ENCODE results near the gene ALDH9A1.
A peak's percentile ranks its signal among the peaks of the same experiment; 100 is the strongest.
"Not testable (repeated sequence)": the region's sequence is repeated elsewhere in the genome, so short reads cannot be mapped to it uniquely, and the experiment has no call there.

The ALDH9A1 gene

DNA sequence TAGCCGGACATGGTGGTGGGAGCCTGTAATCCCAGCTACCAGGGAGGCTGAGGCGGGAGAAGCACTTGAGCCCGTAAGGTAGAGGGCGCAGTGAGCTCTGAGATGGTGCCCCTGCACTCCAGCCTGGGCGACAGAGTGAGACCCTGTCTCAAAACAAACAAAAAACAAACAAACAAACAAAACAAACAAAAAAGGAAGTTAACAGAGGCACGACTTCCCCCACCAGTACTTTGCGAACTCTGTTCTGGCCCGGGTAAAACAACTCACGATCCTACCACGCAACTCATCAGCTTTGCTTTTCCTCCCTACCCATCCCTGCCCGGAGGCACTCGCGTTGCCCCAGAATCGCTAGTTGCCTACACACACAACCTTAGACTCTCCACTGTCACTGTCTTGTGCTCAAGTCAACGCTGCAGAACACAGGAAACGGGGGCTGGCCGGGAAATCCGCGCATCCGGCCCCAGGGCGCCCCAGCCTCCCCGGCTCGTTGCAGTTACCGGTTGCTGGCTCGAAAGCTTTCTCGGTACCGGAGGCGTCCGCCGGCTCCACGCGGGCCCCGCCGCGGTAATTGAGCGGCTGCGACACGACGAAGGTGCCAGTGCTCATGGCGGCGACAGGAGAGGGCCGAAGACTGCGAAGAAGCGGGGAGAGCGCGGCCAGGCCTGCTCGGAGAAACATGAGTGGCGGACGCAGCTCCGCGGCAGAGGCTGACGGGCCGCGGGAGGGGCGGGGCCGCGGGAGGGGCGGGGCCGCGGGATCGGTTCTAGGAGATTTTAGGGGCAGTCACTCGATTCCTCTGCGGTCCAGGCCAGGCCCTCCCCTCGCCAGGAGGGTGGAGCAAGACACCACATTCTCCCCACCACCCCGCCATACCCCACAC is at the start of gene ALDH9A1:
TSS of gene ALDH9A1 (minus strand) at position 682 of the 880 bp plus-strand sequence. CDS start at position 678, 4 bp downstream.
- peak; percentile 89 for DNase-seq

GRCh38 chr1:165747632-165748447 is 49.5 kb upstream of the ALDH9A1 start:
- no peak for DNase-seq

GRCh38 chr1:165744913-165745312 is 46.6 kb upstream of the ALDH9A1 start:
- not testable (repeated sequence) for DNase-seq

DNA sequence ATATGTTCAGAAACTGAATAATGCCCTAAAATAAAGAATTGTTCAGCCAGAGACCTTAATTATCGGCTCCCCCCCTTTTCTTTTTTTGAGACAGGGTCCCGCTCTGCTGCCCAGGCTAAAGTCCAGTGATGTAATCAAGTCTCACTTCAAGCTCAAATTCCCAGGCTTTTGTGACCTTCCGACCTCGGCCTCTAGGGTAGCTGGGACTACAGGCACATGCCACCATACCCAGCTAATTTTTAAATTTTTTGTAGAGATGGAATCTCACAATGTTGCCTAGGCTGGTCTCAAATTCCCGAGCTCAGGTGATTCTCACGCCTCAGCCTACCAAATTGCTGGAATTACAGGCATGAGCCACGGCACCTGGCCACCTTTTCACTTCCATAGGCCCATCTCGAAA is 43.8 kb upstream of the ALDH9A1 start:
- no peak for DNase-seq

- DNase-seq: no peak
These were observed 40.4 kb upstream of the ALDH9A1 start for GRCh38 chr1:165738794-165739193.

- no peak for DNase-seq
These were observed 38.8 kb upstream of the ALDH9A1 start for GRCh38 chr1:165737196-165737595.

DNA sequence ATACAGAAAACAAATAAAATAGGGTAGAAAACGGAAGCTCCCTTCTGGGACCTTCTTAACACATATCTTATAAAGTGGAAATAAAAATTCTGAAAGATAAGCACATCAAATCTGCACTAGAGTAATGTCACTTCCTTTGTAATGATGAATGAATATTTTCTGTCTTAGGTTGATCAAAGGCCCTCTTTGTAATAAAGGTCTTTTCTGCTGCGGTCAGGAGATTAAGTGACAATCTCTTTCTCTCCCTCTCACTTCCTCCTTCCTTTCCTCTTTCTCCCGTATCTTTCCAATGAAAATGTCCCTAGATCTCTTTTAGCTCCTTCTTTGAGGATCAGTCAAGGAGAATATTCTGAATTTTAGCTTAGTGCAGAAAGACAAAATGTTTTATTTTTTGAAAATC is 36.5 kb upstream of the ALDH9A1 start:
- no peak for DNase-seq

DNA sequence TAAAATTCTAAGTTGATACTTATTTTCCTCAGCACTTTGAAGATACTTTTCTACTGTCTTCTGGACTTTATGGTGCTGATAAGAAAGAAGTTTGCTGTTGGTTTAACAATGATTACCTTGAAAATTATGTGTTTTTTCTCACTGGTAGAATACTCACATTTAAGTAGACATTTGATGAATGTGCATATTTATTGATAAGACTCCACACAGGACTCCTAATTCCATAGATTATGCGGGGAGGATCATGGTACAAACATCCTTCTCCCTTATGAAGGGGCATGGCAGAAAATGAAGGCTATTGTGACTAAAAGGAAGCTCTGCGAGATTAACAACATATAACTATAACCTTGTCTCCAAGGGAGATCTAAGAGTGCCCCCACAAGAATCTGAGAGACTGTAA is 28.5 kb upstream of the ALDH9A1 start:
- no peak for DNase-seq

GRCh38 chr1:165726169-165726568 is 27.8 kb upstream of the ALDH9A1 start:
- DNase-seq: no peak

DNA sequence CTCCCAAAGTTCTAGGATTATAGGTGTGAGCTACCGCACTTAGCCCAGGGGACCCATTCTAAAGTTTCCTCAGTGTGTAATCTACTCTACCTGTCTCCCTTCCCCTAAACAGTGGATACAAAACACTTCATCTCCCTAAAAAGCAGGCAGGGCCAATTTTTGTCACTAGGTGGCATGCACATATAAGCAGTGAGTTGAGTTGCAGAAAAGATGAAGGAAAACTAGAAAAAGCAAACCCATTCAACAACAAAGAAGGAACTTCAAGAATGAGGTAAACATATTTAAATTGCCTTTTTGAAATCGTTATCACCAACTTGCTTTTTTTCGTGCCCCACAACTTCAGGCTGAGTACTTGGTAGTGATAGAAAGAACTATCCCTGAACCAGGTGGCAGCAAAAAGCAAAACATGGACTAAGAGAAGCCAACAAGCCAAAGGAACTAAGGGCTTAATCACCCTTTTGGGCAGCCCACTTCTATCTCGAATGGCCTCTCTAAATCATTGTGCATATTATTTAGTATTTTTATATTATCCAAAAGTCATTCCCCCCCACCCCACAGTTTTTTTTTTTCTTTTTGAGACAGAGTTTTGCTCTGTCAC is 19.7 kb upstream of the ALDH9A1 start:
- peak; percentile 46 for DNase-seq

GRCh38 chr1:165716265-165717051 is 18.1 kb upstream of the ALDH9A1 start:
- not testable (repeated sequence) for DNase-seq

GRCh38 chr1:165712764-165713163 is 14.4 kb upstream of the ALDH9A1 start:
- DNase-seq: no peak

DNA sequence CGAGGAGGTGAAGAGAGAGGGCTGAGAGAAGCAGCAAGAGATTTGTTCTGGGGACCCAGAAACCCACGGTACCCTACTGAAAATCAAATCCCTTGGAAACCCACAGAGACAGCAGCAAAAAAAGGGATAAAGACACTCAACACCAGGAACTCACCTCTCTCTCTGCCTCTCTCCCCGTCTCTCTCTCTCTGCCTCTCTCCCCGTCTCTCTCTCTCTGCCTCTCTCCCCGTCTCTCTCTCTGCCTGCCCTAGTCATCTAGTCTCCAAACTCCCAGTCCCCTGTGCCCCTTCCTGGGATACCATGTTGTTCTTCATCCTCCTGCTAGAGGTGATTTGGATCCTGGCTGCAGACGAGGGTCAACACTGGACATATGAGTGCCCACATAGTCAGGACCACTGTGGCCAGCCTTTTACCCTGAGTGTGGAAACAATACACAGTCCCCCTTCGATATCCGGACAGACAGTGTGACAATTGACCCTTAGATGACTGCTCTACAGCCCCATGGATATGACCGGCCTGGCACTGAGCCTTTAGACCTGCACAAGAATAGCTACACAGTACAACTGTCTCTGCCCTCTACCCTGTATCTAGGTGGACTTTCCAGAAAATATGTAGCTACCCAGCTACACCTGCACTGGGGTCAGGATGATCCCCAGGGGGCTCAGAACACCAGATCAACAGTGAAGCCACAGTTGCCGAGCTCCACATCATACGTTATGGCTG is 9.8 kb upstream of the ALDH9A1 start:
- DNase-seq: no peak

GRCh38 chr1:165703648-165704047 is 5.3 kb upstream of the ALDH9A1 start:
- DNase-seq: no peak

- DNase-seq: not testable (repeated sequence)
These were observed 3.6 kb upstream of the ALDH9A1 start for GRCh38 chr1:165701922-165702321.

GRCh38 chr1:165699577-165699976 is 1.2 kb upstream of the ALDH9A1 start:
- DNase-seq: no peak

DNA sequence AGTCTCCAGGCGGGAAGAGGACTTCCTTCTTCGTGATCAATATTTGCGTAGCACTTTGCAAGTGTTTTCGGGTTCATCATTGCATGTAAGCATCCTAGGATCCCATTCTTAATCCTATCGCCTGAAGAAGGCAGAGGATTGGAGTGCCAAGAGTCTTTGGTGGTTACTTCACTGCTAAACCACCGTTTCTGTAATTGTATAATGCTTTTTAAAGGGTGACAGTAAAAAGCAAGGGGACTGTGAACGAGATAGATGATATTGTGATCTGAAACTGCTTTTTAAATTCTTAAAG is 345 bp upstream of the ALDH9A1 start:
- no peak for DNase-seq

DNA sequence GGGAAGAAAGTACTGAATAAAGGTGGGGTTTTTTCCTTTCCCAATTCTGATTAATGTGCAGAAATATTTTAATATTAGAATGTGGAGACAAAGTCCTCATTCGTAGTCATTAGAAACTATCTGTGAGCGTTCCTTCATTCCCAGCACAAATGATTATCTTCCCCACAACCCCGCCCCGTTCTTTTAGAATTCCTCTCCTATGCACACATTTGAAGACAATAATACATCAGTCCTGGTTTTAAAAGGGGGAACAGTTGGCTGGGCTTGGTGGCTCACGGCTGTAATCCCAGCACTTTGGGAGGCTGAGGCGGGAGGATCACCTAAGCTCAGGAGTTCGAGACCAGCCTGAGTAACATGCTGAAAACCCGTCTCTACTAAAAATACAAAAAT is 876 bp downstream of the ALDH9A1 start:
- no peak for DNase-seq

DNA sequence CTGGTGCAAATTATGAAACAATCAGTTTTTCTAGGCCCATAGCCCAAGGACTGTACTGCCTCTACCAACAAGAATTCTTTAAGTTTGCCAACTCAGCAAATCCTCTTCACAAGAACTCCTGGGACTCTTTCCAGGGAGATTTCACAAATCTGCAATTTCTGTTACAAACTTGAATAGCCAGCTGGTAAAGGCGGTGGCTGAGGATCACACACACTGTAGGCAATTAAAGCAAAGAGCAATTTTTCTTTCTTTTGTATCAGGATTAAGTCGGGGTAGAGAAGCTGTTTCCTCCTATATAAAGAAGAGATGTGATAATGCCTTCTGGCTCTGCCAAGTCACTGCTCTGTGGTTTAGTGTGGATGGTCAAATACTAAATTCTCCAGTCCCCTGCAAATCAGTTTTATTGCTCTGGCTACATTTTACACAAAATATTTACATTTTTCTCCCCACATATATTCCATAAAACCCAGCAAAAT is 1.7 kb downstream of the ALDH9A1 start:
- DNase-seq: no peak

DNA sequence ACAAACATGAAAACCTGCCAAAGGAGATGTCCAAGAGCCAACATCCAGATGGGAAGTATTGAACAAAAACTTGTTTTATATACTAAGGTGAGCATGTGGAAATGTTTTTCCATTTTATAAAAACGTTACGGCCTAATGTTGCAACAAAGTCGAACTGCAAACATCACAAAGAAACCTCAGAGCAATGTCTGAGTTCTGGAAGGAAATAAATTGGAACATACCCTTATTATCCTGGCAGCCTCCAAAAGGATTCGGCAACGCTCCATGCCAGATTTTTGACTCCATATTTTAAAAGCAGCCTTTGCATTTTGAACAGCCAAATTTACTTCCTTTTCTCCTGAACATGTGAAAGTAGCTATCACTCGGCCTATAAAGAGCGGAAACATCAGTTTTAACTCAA is 3.3 kb downstream of the ALDH9A1 start:
- no peak for DNase-seq

GRCh38 chr1:165688046-165688445 is 10.3 kb downstream of the ALDH9A1 start:
- DNase-seq: no peak

- DNase-seq: no peak
These were observed 11.4 kb downstream of the ALDH9A1 start for GRCh38 chr1:165686971-165687433.

All from CD4-positive, alpha-beta T cell treated with Interleukin-10 for 1 hour (primary cell).